ENCODE measurements around the gene ASAP2.

ASAP2 gene

DNA sequence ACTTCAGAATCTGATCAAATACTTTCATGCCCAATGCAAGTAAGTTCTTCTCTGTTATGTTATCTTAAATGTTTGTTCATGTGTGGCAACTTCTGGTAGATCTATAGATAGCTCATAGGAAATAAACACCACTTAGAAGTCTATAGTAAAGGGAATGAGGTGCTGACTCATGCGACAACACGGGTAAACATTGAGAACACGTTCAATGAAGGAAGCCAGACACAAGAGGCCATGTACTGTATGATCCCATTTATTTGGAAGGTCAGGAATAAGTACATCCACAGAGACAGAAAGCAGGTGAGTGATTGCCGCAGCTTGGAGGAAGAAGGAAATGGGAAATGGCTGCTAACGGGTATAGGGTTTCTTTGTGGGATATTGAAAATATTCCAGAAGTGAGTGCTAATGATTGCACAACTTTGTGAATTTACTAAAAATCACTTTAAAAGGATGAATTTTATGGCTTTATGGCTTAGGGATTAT lies 121.3 kb downstream of the ASAP2 start:
- Histone ChIP-seq H3K27ac (ENCODE audit: low read depth in 2 of 2, low read length in 2 of 2) (peak overlapping the region in 1 of 2 donors; percentile 9), H3K9me3 (ENCODE audit: control insufficient read depth in 2 of 2, low read length in 2 of 2) (no peaks in the 10 kb centered on the region), H3K4me3 (ENCODE audit: low read length in 2 of 2) (no peak overlapping the region), H3K27me3 (ENCODE audit: control insufficient read depth in 2 of 2, insufficient read depth in 2 of 2, low read length in 2 of 2) (no peaks in the 10 kb centered on the region), H3K36me3 (ENCODE audit: control insufficient read depth in 2 of 2, insufficient read depth in 2 of 2, low read length in 2 of 2) (peaks cover 28 to 33% of the 10 kb centered on the region in 2 donors), H3K4me1 (ENCODE audit: control insufficient read depth in 2 of 2, insufficient read depth in 2 of 2, low read length in 2 of 2) (peaks cover 3 to 26% of the 10 kb centered on the region in 2 donors), H3K9ac (ENCODE audit: low read depth in 1 of 2, low read length in 2 of 2) (no peak overlapping the region)

DNA sequence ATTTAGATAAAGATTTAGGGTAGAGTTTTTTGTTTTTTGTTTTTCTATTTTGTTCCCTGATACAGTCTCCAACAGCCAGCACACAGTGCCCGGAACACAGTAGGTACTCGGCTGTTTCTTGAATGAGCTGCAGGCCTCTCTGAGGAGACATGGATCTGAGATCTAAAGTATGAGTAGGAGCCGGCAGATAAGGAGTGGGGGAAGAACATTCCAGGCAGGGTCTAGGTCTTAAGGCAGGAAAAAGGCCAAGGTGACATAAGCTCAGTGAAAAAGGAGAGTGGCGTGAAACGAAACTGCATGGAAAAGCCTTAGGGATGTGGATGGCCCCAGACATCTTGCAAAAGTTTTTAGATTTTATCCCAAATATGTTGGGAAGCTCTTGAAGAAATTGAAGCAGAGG lies 122.3 kb downstream of the ASAP2 start:
- no peaks in the 10 kb centered on the region for H3K9me3 ChIP-seq (ENCODE audit: control insufficient read depth in 2 of 2, low read length in 2 of 2)
- H3K36me3 ChIP-seq (ENCODE audit: control insufficient read depth in 2 of 2, insufficient read depth in 2 of 2, low read length in 2 of 2) = peaks cover 20 to 23% of the 10 kb centered on the region in 2 donors
- peak overlapping the region in 1 of 2 donors; percentile 78 for H3K27ac ChIP-seq (ENCODE audit: low read depth in 2 of 2, low read length in 2 of 2)
- H3K4me1 ChIP-seq (ENCODE audit: control insufficient read depth in 2 of 2, insufficient read depth in 2 of 2, low read length in 2 of 2) = peaks cover 3 to 28% of the 10 kb centered on the region in 2 donors
- H3K27me3 ChIP-seq (ENCODE audit: control insufficient read depth in 2 of 2, insufficient read depth in 2 of 2, low read length in 2 of 2) = no peaks in the 10 kb centered on the region
- no peak overlapping the region for H3K4me3 ChIP-seq (ENCODE audit: low read length in 2 of 2)
- H3K9ac ChIP-seq (ENCODE audit: low read depth in 1 of 2, low read length in 2 of 2) = peak overlapping the region in 1 of 2 donors; percentile 49

GRCh38 chr2:9329497-9329896 lies 122.9 kb downstream of the ASAP2 start:
- H3K27me3 ChIP-seq (ENCODE audit: control insufficient read depth in 2 of 2, insufficient read depth in 2 of 2, low read length in 2 of 2) = no peaks in the 10 kb centered on the region
- no peak overlapping the region for H3K4me3 ChIP-seq (ENCODE audit: low read length in 2 of 2)
- H3K9me3 ChIP-seq (ENCODE audit: control insufficient read depth in 2 of 2, low read length in 2 of 2) = no peaks in the 10 kb centered on the region
- peak overlapping the region; percentile 61 to 78 for H3K27ac ChIP-seq (ENCODE audit: low read depth in 2 of 2, low read length in 2 of 2)
- H3K36me3 ChIP-seq (ENCODE audit: control insufficient read depth in 2 of 2, insufficient read depth in 2 of 2, low read length in 2 of 2) = peaks cover 17 to 21% of the 10 kb centered on the region in 2 donors
- peak overlapping the region in 1 of 2 donors; percentile 52 for H3K9ac ChIP-seq (ENCODE audit: low read depth in 1 of 2, low read length in 2 of 2)
- peaks cover 3 to 29% of the 10 kb centered on the region in 2 donors for H3K4me1 ChIP-seq (ENCODE audit: control insufficient read depth in 2 of 2, insufficient read depth in 2 of 2, low read length in 2 of 2)

- Histone ChIP-seq H3K27ac (ENCODE audit: low read depth in 2 of 2, low read length in 2 of 2) (peak overlapping the region in 1 of 2 donors; percentile 11), H3K27me3 (ENCODE audit: control insufficient read depth in 2 of 2, insufficient read depth in 2 of 2, low read length in 2 of 2) (no peaks in the 10 kb centered on the region)
These were observed 124.1 kb downstream of the ASAP2 start for GRCh38 chr2:9330612-9331270.

GRCh38 chr2:9331704-9332103 lies 125.1 kb downstream of the ASAP2 start:
- Histone ChIP-seq H3K4me1 (ENCODE audit: control insufficient read depth in 2 of 2, insufficient read depth in 2 of 2, low read length in 2 of 2) (peaks cover 15 to 48% of the 10 kb centered on the region in 2 donors), H3K27me3 (ENCODE audit: control insufficient read depth in 2 of 2, insufficient read depth in 2 of 2, low read length in 2 of 2) (no peaks in the 10 kb centered on the region)

More at GRCh38 chr2:9330612-9331270, 124.1 kb downstream of the ASAP2 start:
- no peaks in the 10 kb centered on the region for H3K9me3 ChIP-seq (ENCODE audit: control insufficient read depth in 2 of 2, low read length in 2 of 2)
- peaks cover 8 to 40% of the 10 kb centered on the region in 2 donors for H3K4me1 ChIP-seq (ENCODE audit: control insufficient read depth in 2 of 2, insufficient read depth in 2 of 2, low read length in 2 of 2)
- H3K9ac ChIP-seq (ENCODE audit: low read depth in 1 of 2, low read length in 2 of 2) = no peak overlapping the region
- H3K4me3 ChIP-seq (ENCODE audit: low read length in 2 of 2) = no peak overlapping the region
- H3K36me3 ChIP-seq (ENCODE audit: control insufficient read depth in 2 of 2, insufficient read depth in 2 of 2, low read length in 2 of 2) = peaks cover 15 to 20% of the 10 kb centered on the region in 2 donors

DNA sequence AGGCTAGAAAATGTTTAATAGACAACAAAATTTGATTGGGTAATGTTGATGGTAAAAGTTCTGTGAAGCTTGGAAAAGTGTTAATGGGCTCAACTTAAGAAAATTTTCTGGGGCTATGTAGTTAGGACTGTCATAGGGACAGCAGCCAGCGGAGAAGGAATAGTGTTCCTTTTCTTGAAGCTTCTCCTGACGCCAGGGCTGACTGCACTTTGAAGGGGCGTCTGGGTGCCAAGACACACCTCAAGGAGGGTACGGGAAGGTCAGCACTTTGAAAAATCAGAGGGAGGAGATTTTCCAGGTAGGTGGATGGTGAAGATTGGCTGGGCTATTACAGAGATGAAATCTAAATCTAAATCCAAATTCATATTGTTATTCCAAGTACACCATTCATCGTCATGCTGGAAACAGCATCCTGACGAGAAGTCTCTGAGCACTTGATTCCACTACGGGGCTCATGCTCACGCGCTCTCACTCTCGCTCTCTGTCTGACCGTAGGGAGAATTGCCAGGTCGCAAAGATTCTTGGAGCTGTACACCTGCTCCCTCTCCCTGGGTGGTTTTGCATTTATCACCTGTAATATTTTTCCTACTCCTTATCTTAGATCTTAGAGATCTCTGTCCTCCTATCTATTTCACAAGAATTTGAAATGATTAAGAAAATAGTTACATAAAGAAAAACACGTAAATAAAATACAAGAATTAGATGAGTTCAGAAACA lies 125.7 kb downstream of the ASAP2 start:
- Histone ChIP-seq H3K9ac (ENCODE audit: low read depth in 1 of 2, low read length in 2 of 2) (no peak overlapping the region), H3K36me3 (ENCODE audit: control insufficient read depth in 2 of 2, insufficient read depth in 2 of 2, low read length in 2 of 2) (peaks cover 14 to 20% of the 10 kb centered on the region in 2 donors), H3K27ac (ENCODE audit: low read depth in 2 of 2, low read length in 2 of 2) (peak overlapping the region in 1 of 2 donors; percentile 23), H3K4me3 (ENCODE audit: low read length in 2 of 2) (no peak overlapping the region), H3K9me3 (ENCODE audit: control insufficient read depth in 2 of 2, low read length in 2 of 2) (no peaks in the 10 kb centered on the region), H3K4me1 (ENCODE audit: control insufficient read depth in 2 of 2, insufficient read depth in 2 of 2, low read length in 2 of 2) (peaks cover 20 to 53% of the 10 kb centered on the region in 2 donors), H3K27me3 (ENCODE audit: control insufficient read depth in 2 of 2, insufficient read depth in 2 of 2, low read length in 2 of 2) (no peaks in the 10 kb centered on the region)

More at GRCh38 chr2:9331704-9332103, 125.1 kb downstream of the ASAP2 start:
- peaks cover 15 to 20% of the 10 kb centered on the region in 2 donors for H3K36me3 ChIP-seq (ENCODE audit: control insufficient read depth in 2 of 2, insufficient read depth in 2 of 2, low read length in 2 of 2)
- no peaks in the 10 kb centered on the region for H3K9me3 ChIP-seq (ENCODE audit: control insufficient read depth in 2 of 2, low read length in 2 of 2)
- no peak overlapping the region for H3K4me3 ChIP-seq (ENCODE audit: low read length in 2 of 2)
- H3K27ac ChIP-seq (ENCODE audit: low read depth in 2 of 2, low read length in 2 of 2) = no peak overlapping the region
- H3K9ac ChIP-seq (ENCODE audit: low read depth in 1 of 2, low read length in 2 of 2) = no peak overlapping the region

- H3K27me3 ChIP-seq (ENCODE audit: control insufficient read depth in 2 of 2, insufficient read depth in 2 of 2, low read length in 2 of 2) = no peaks in the 10 kb centered on the region
- no peak overlapping the region for H3K4me3 ChIP-seq (ENCODE audit: low read length in 2 of 2)
- peaks cover 22 to 55% of the 10 kb centered on the region in 2 donors for H3K4me1 ChIP-seq (ENCODE audit: control insufficient read depth in 2 of 2, insufficient read depth in 2 of 2, low read length in 2 of 2)
- H3K36me3 ChIP-seq (ENCODE audit: control insufficient read depth in 2 of 2, insufficient read depth in 2 of 2, low read length in 2 of 2) = peaks cover 12 to 18% of the 10 kb centered on the region in 2 donors
- H3K27ac ChIP-seq (ENCODE audit: low read depth in 2 of 2, low read length in 2 of 2) = peak overlapping the region in 1 of 2 donors; percentile 58
- H3K9ac ChIP-seq (ENCODE audit: low read depth in 1 of 2, low read length in 2 of 2) = no peak overlapping the region
- no peaks in the 10 kb centered on the region for H3K9me3 ChIP-seq (ENCODE audit: control insufficient read depth in 2 of 2, low read length in 2 of 2)
These were observed 126.2 kb downstream of the ASAP2 start for GRCh38 chr2:9332853-9333245.

GRCh38 chr2:9333591-9334171 lies 127.1 kb downstream of the ASAP2 start:
- Histone ChIP-seq H3K9ac (ENCODE audit: low read depth in 1 of 2, low read length in 2 of 2) (no peak overlapping the region), H3K4me3 (ENCODE audit: low read length in 2 of 2) (no peak overlapping the region), H3K27me3 (ENCODE audit: control insufficient read depth in 2 of 2, insufficient read depth in 2 of 2, low read length in 2 of 2) (no peaks in the 10 kb centered on the region), H3K4me1 (ENCODE audit: control insufficient read depth in 2 of 2, insufficient read depth in 2 of 2, low read length in 2 of 2) (peaks cover 22 to 51% of the 10 kb centered on the region in 2 donors), H3K27ac (ENCODE audit: low read depth in 2 of 2, low read length in 2 of 2) (peak overlapping the region; percentile 10 to 58), H3K36me3 (ENCODE audit: control insufficient read depth in 2 of 2, insufficient read depth in 2 of 2, low read length in 2 of 2) (peaks cover 7 to 16% of the 10 kb centered on the region in 2 donors), H3K9me3 (ENCODE audit: control insufficient read depth in 2 of 2, low read length in 2 of 2) (no peaks in the 10 kb centered on the region)

DNA sequence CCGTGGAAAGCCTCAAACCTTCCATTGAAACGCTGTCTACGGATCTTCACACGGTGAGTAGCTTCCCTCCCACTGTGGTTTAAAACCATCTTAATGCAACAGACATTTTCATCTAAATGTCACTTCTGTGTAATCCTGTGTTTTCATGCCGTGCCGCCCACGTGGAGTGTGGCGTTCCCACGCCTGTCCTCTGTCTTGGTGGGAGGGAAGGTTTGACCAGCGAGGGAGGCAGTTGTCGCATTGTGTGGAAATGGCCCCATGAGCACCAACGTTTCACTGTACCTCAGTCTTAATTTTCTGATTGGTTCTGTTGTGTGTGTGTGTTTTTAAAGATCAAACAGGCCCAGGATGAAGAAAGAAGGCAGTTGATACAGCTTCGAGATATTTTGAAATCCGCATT lies 128.1 kb downstream of the ASAP2 start:
- peak overlapping the region; percentile 59 to 89 for H3K27ac ChIP-seq (ENCODE audit: low read depth in 2 of 2, low read length in 2 of 2)
- H3K4me1 ChIP-seq (ENCODE audit: control insufficient read depth in 2 of 2, insufficient read depth in 2 of 2, low read length in 2 of 2) = peaks cover 19 to 42% of the 10 kb centered on the region in 2 donors
- peak overlapping the region in 1 of 2 donors; percentile 46 for H3K9ac ChIP-seq (ENCODE audit: low read depth in 1 of 2, low read length in 2 of 2)
- no peaks in the 10 kb centered on the region for H3K27me3 ChIP-seq (ENCODE audit: control insufficient read depth in 2 of 2, insufficient read depth in 2 of 2, low read length in 2 of 2)
- no peaks in the 10 kb centered on the region for H3K9me3 ChIP-seq (ENCODE audit: control insufficient read depth in 2 of 2, low read length in 2 of 2)
- H3K36me3 ChIP-seq (ENCODE audit: control insufficient read depth in 2 of 2, insufficient read depth in 2 of 2, low read length in 2 of 2) = peaks cover 8% of the 10 kb centered on the region in 2 donors
- no peak overlapping the region for H3K4me3 ChIP-seq (ENCODE audit: low read length in 2 of 2)

Measured in mucosa of rectum (tissue), 2 donors.